SKM-1 (cell line): Measurements from ENCODE around the gene PBX1.

Experiments
- DNase-seq: peaks from one replicate; lab custom pipeline; 2025; ENCODE audit not compliant: unreplicated experiment; lab: John Stamatoyannopoulos, UW

PBX1 gene

GRCh38 chr1:164716992-164717703 lies 158.2 kb downstream of the PBX1 start:
- peak; percentile 59 for DNase-seq

- DNase-seq = no peak
These were observed 159.8 kb downstream of the PBX1 start for GRCh38 chr1:164718821-164719220.

- DNase-seq = no peak
These were observed 160.9 kb downstream of the PBX1 start for GRCh38 chr1:164719676-164720439.

GRCh38 chr1:164720440-164721227 lies 161.7 kb downstream of the PBX1 start:
- DNase-seq = peak; percentile 71

GRCh38 chr1:164721228-164721496 lies 162.2 kb downstream of the PBX1 start:
- no peak for DNase-seq

- DNase-seq = no peak
These were observed 164.4 kb downstream of the PBX1 start for GRCh38 chr1:164723296-164723798.

- DNase-seq = no peak
These were observed 166.4 kb downstream of the PBX1 start for GRCh38 chr1:164725401-164725800.

- no peak for DNase-seq
These were observed 167.3 kb downstream of the PBX1 start for GRCh38 chr1:164726235-164726634.

- DNase-seq = no peak
These were observed 169.7 kb downstream of the PBX1 start for GRCh38 chr1:164728719-164729118.

- DNase-seq = no peak
These were observed 172.3 kb downstream of the PBX1 start for GRCh38 chr1:164731161-164731876.

- DNase-seq = no peak
These were observed 174.1 kb downstream of the PBX1 start for GRCh38 chr1:164733070-164733469.

GRCh38 chr1:164733734-164734133 lies 174.8 kb downstream of the PBX1 start:
- DNase-seq = no peak

GRCh38 chr1:164735315-164736052 lies 176.5 kb downstream of the PBX1 start:
- DNase-seq = no peak

- no peak for DNase-seq
These were observed 177.2 kb downstream of the PBX1 start for GRCh38 chr1:164736137-164736536.

GRCh38 chr1:164739189-164739588 lies 180.2 kb downstream of the PBX1 start:
- no peak for DNase-seq

- DNase-seq = no peak
These were observed 181.1 kb downstream of the PBX1 start for GRCh38 chr1:164740000-164740526.

GRCh38 chr1:164742745-164743144 lies 183.8 kb downstream of the PBX1 start:
- DNase-seq = no peak

GRCh38 chr1:164743976-164744375 lies 185.0 kb downstream of the PBX1 start:
- DNase-seq = no peak

GRCh38 chr1:164745736-164746135 lies 186.8 kb downstream of the PBX1 start:
- DNase-seq = no peak

GRCh38 chr1:164746632-164747031 lies 187.6 kb downstream of the PBX1 start:
- DNase-seq = no peak
